ENCODE results near the gene L3MBTL2. TPM values are rescaled to one million over a fixed set of nuclear protein-coding genes. Genes with fewer than 3 reads are reported as not detected.

L3MBTL2 gene
- total RNA-seq, 1 donor from 2014 or later = 11.8 TPM

DNA sequence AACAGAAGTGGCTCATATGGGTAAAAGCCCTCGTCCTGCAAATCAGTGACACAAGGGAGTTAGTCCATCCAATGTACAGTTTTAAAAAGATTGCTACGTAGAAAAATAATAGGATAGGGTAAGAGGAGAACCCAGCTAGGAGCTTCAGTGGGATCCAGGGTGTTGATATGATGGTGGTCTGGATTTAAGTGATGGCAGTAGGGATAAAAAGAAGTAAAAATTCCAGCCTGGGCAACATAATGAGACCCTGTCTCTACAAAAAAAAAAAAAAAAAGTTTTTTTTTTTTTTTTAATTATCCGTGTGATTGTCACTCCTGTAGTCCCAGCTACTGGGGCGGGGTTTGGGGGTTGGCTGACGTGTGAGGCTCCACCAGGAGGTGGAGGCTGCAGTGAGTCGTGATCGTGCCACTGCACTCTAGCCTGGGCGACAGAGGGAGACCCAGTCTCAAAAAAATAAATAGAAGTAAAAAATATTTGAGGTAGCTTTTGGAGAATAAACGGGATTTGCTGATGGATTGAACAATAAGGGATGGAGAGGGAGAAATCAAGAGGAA lies 7.0 kb upstream of the L3MBTL2 start:
- peaks cover 21% of the 10 kb centered on the region for H3K4me1 ChIP-seq

GRCh38 chr22:41201141-41201540 lies 4.0 kb upstream of the L3MBTL2 start:
- TF ChIP-seq POLR2AphosphoS5 (IDR thresholded peaks at IDR 0.05; ENCODE audit: insufficient read depth in 1 of 2, low read depth in 1 of 2) = no peak
- no peak for TF ChIP-seq POLR2A (IDR thresholded peaks at IDR 0.05)
- TF ChIP-seq, protein P1, sequence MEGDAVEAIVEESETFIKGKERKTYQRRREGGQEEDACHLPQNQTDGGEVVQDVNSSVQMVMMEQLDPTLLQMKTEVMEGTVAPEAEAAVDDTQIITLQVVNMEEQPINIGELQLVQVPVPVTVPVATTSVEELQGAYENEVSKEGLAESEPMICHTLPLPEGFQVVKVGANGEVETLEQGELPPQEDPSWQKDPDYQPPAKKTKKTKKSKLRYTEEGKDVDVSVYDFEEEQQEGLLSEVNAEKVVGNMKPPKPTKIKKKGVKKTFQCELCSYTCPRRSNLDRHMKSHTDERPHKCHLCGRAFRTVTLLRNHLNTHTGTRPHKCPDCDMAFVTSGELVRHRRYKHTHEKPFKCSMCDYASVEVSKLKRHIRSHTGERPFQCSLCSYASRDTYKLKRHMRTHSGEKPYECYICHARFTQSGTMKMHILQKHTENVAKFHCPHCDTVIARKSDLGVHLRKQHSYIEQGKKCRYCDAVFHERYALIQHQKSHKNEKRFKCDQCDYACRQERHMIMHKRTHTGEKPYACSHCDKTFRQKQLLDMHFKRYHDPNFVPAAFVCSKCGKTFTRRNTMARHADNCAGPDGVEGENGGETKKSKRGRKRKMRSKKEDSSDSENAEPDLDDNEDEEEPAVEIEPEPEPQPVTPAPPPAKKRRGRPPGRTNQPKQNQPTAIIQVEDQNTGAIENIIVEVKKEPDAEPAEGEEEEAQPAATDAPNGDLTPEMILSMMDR (IDR thresholded peaks at IDR 0.05) = no peak
- H3K36me3 ChIP-seq = no peaks in the 10 kb centered on the region
- intact Hi-C loops (cut with DNase I) = no loop called here
- H3K27ac ChIP-seq = no peak overlapping the region
- no peak overlapping the region for H3K4me3 ChIP-seq
- no peak for DNase-seq (ENCODE audit: extremely low spot score in 2 of 2)
- H3K9me3 ChIP-seq = no peaks in the 10 kb centered on the region
- H3K4me1 ChIP-seq = peaks cover 27% of the 10 kb centered on the region
- H3K27me3 ChIP-seq = no peaks in the 10 kb centered on the region

More for the DNA sequence above, 7.0 kb upstream of the L3MBTL2 start:
- TF ChIP-seq POLR2A (IDR thresholded peaks at IDR 0.05) (no peak), POLR2AphosphoS5 (IDR thresholded peaks at IDR 0.05; ENCODE audit: insufficient read depth in 1 of 2, low read depth in 1 of 2) (no peak)
- TF ChIP-seq, protein P1 (IDR thresholded peaks at IDR 0.05) = no peak
- intact Hi-C loops (cut with DNase I) = no loop called here
- Histone ChIP-seq H3K4me3 (peak overlapping the region; percentile 78 to 80), H3K9me3 (no peaks in the 10 kb centered on the region), H3K36me3 (no peaks in the 10 kb centered on the region), H3K27me3 (no peaks in the 10 kb centered on the region), H3K27ac (peak overlapping the region; percentile 31)
- DNase-seq (ENCODE audit: extremely low spot score in 2 of 2) = no peak

- intact Hi-C loops (cut with DNase I) = no loop called here
- Histone ChIP-seq H3K27ac (no peak overlapping the region), H3K4me1 (peaks cover 17% of the 10 kb centered on the region), H3K27me3 (no peaks in the 10 kb centered on the region), H3K9me3 (no peaks in the 10 kb centered on the region), H3K4me3 (no peak overlapping the region), H3K36me3 (no peaks in the 10 kb centered on the region)
- no peak for DNase-seq (ENCODE audit: extremely low spot score in 2 of 2)
- no peak for TF ChIP-seq POLR2AphosphoS5 (IDR thresholded peaks at IDR 0.05; ENCODE audit: insufficient read depth in 1 of 2, low read depth in 1 of 2)
These were observed 2.0 kb upstream of the L3MBTL2 start for GRCh38 chr22:41203118-41203517.

GRCh38 chr22:41204066-41204465 lies 1.0 kb upstream of the L3MBTL2 start:
- Histone ChIP-seq H3K27me3 (no peaks in the 10 kb centered on the region), H3K36me3 (no peaks in the 10 kb centered on the region), H3K27ac (no peak overlapping the region), H3K4me3 (no peak overlapping the region), H3K9me3 (no peaks in the 10 kb centered on the region), H3K4me1 (peaks cover 10% of the 10 kb centered on the region)
- intact Hi-C loops (cut with DNase I) = no loop called here
- DNase-seq (ENCODE audit: extremely low spot score in 2 of 2) = no peak
- TF ChIP-seq POLR2AphosphoS5 (IDR thresholded peaks at IDR 0.05; ENCODE audit: insufficient read depth in 1 of 2, low read depth in 1 of 2) (no peak), POLR2A (IDR thresholded peaks at IDR 0.05) (no peak)
- TF ChIP-seq, protein P1 (IDR thresholded peaks at IDR 0.05) = no peak

- intact Hi-C loops (cut with DNase I) = no loop called here
- H3K4me1 ChIP-seq = peaks cover 10% of the 10 kb centered on the region
- H3K27me3 ChIP-seq = no peaks in the 10 kb centered on the region
- DNase-seq (ENCODE audit: extremely low spot score in 2 of 2) = no peak
- peaks cover 0 to 4% of the 10 kb centered on the region in 2 donors for H3K36me3 ChIP-seq
- TF ChIP-seq, protein P1 (IDR thresholded peaks at IDR 0.05) = no peak
- TF ChIP-seq POLR2AphosphoS5 (IDR thresholded peaks at IDR 0.05; ENCODE audit: insufficient read depth in 1 of 2, low read depth in 1 of 2) (no peak), POLR2A (IDR thresholded peaks at IDR 0.05) (no peak)
- H3K9me3 ChIP-seq = no peaks in the 10 kb centered on the region
- H3K4me3 ChIP-seq = no peak overlapping the region
- no peak overlapping the region for H3K27ac ChIP-seq
These were observed 1.6 kb downstream of the L3MBTL2 start for GRCh38 chr22:41206719-41207118.

All from vagina (tissue), 2 donors.